ENCODE results near the gene GSTO2.
A peak's percentile ranks its signal among the peaks of the same experiment; 100 is the strongest.

GSTO2 gene

GRCh38 chr10:104268713-104269645, at the start of gene GSTO2:
Gene GSTO2, plus strand, starts transcription at chr10:104269184. Its CDS starts 5,732 bp downstream, at chr10:104274916.
- Histone ChIP-seq H3K27me3 (replicated peaks; ENCODE audit: insufficient read depth, low read length) (no peaks in the 10 kb centered on the region), H3K36me3 (replicated peaks; ENCODE audit: insufficient read depth, low read length) (0 out of 2 replicates have a peak, but pooled peaks cover 4% of the 10 kb centered on the region), H4K20me1 (ENCODE audit: insufficient read depth, low read length) (no peaks in the 10 kb centered on the region), H3K27ac (ENCODE audit: low read length) (peak within 1 kb of the TSS; percentile 74), H3K9me2 (replicated peaks; ENCODE audit: insufficient read depth, low read length) (no peaks in the 10 kb centered on the region), H3K4me3 (ENCODE audit: low read length) (peak within 1 kb of the TSS; percentile 91), H3K9ac (ENCODE audit: low read length) (peak within 1 kb of the TSS; percentile 89), H2AFZ (ENCODE audit: low read length) (peak within 1 kb of the TSS; percentile 87), H3K79me2 (ENCODE audit: low read length) (peaks cover 47% of the 10 kb centered on the region), H3F3A (ENCODE audit: insufficient read depth, low read length) (peaks cover 14% of the 10 kb centered on the region), H3K9me3 (replicated peaks; ENCODE audit: insufficient read depth, low read length) (no peaks in the 10 kb centered on the region), H3K4me1 (ENCODE audit: low read length) (0 out of 2 replicates have a peak, but pooled peaks cover 9% of the 10 kb centered on the region), H3K4me2 (ENCODE audit: low read depth, low read length) (peak within 1 kb of the TSS; percentile 84)
- no peak for TF ChIP-seq EZH2 (optimal IDR thresholded peaks at IDR 0.05; ENCODE audit: low read depth, low read length)
- TF ChIP-seq EZH2phosphoT487 (IDR thresholded peaks at IDR 0.05; ENCODE audit: low read length), result no peak
- TF ChIP-seq, protein P1, sequence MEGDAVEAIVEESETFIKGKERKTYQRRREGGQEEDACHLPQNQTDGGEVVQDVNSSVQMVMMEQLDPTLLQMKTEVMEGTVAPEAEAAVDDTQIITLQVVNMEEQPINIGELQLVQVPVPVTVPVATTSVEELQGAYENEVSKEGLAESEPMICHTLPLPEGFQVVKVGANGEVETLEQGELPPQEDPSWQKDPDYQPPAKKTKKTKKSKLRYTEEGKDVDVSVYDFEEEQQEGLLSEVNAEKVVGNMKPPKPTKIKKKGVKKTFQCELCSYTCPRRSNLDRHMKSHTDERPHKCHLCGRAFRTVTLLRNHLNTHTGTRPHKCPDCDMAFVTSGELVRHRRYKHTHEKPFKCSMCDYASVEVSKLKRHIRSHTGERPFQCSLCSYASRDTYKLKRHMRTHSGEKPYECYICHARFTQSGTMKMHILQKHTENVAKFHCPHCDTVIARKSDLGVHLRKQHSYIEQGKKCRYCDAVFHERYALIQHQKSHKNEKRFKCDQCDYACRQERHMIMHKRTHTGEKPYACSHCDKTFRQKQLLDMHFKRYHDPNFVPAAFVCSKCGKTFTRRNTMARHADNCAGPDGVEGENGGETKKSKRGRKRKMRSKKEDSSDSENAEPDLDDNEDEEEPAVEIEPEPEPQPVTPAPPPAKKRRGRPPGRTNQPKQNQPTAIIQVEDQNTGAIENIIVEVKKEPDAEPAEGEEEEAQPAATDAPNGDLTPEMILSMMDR (IDR thresholded peaks at IDR 0.05; ENCODE audit: low read length), result no peak
- DNase-seq, result peak; percentile 99

- H2AFZ ChIP-seq (ENCODE audit: low read length), result no peak overlapping the region
- H3K9me2 ChIP-seq (replicated peaks; ENCODE audit: insufficient read depth, low read length), result no peaks in the 10 kb centered on the region
- no peak overlapping the region for H3K4me3 ChIP-seq (ENCODE audit: low read length)
- no peaks in the 10 kb centered on the region for H3K27me3 ChIP-seq (replicated peaks; ENCODE audit: insufficient read depth, low read length)
- H3K9ac ChIP-seq (ENCODE audit: low read length), result no peak overlapping the region
- DNase-seq, result no peak
- H3K9me3 ChIP-seq (replicated peaks; ENCODE audit: insufficient read depth, low read length), result no peaks in the 10 kb centered on the region
- H3K79me2 ChIP-seq (ENCODE audit: low read length), result no peaks in the 10 kb centered on the region
- no peak overlapping the region for H3K4me2 ChIP-seq (ENCODE audit: low read depth, low read length)
- H3K36me3 ChIP-seq (replicated peaks; ENCODE audit: insufficient read depth, low read length), result no peaks in the 10 kb centered on the region
- H4K20me1 ChIP-seq (ENCODE audit: insufficient read depth, low read length), result no peaks in the 10 kb centered on the region
- no peaks in the 10 kb centered on the region for H3F3A ChIP-seq (ENCODE audit: insufficient read depth, low read length)
- TF ChIP-seq EZH2phosphoT487 (IDR thresholded peaks at IDR 0.05; ENCODE audit: low read length) (no peak), EZH2 (optimal IDR thresholded peaks at IDR 0.05; ENCODE audit: low read depth, low read length) (no peak)
- TF ChIP-seq, protein P1 (IDR thresholded peaks at IDR 0.05; ENCODE audit: low read length), result no peak
- H3K27ac ChIP-seq (ENCODE audit: low read length), result no peak overlapping the region
- H3K4me1 ChIP-seq (ENCODE audit: low read length), result no peaks in the 10 kb centered on the region
These were observed 48.5 kb upstream of the GSTO2 start for GRCh38 chr10:104220522-104220921.

DNA sequence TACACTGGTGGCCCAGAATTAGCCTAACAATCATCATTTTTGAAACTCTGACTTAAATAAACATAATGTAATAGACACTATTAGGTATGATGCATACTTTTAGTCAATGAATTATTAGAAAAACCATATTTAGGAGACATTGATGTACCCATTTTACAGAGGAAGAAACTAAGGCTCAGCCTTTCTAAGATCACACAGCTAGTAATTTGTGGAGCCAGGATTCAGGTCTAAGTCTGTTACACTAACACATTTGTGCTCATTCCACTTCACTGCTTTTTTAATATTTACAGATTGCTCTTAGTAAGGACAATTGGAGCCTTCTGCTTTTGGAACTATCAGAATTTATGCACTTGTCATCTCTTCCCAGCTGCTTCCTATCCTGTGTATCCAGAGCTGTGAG, 45.7 kb upstream of the GSTO2 start:
- Histone ChIP-seq H3K9ac (ENCODE audit: low read length) (no peak overlapping the region), H3K79me2 (ENCODE audit: low read length) (no peaks in the 10 kb centered on the region), H3K27ac (ENCODE audit: low read length) (no peak overlapping the region), H3K9me3 (replicated peaks; ENCODE audit: insufficient read depth, low read length) (no peaks in the 10 kb centered on the region), H3K36me3 (replicated peaks; ENCODE audit: insufficient read depth, low read length) (no peaks in the 10 kb centered on the region), H2AFZ (ENCODE audit: low read length) (no peak overlapping the region), H3F3A (ENCODE audit: insufficient read depth, low read length) (no peaks in the 10 kb centered on the region), H3K9me2 (replicated peaks; ENCODE audit: insufficient read depth, low read length) (no peaks in the 10 kb centered on the region), H3K4me3 (ENCODE audit: low read length) (no peak overlapping the region), H4K20me1 (ENCODE audit: insufficient read depth, low read length) (no peaks in the 10 kb centered on the region), H3K4me2 (ENCODE audit: low read depth, low read length) (no peak overlapping the region), H3K4me1 (ENCODE audit: low read length) (no peaks in the 10 kb centered on the region), H3K27me3 (replicated peaks; ENCODE audit: insufficient read depth, low read length) (no peaks in the 10 kb centered on the region)
- TF ChIP-seq EZH2phosphoT487 (IDR thresholded peaks at IDR 0.05; ENCODE audit: low read length) (no peak), EZH2 (optimal IDR thresholded peaks at IDR 0.05; ENCODE audit: low read depth, low read length) (no peak)
- no peak for DNase-seq

All from MM.1S (cell line).